GM12878 (cell line): Measurements from ENCODE around the gene FFAR2.

Experiments
- ATF3 ChIP-seq: IDR thresholded peaks from 2 replicates; pipeline ENCODE4 v1.6.1; 2011; ENCODE audit warnings: low read depth, mild to moderate bottlenecking, low read length, moderate library complexity, borderline replicate concordance; ENCODE audit errors: extremely low read depth
- CTCF ChIP-seq, 3 experiments: IDR thresholded peaks in 2 of 3; conservative IDR thresholded peaks in 1 of 3; 2 replicates each; pipeline ENCODE4 v1.5.1; 2011; ENCODE audit warnings: low read depth in 3 of 3, low read length in 3 of 3, mild to moderate bottlenecking in 3 of 3, control low read depth in 2 of 3, moderate library complexity in 2 of 3, inconsistent platforms in 1 of 3, mixed read lengths in 1 of 3; ENCODE audit not compliant: control insufficient read depth in 2 of 3, insufficient read depth in 1 of 3; ENCODE audit errors: extremely low read depth in 1 of 3
- EP300 ChIP-seq, 2 experiments: fragments of 150-350 bp in 1 of 2; IDR thresholded peaks; 2 replicates each; pipeline ENCODE4 v1.6.1; 2011 to 2012; ENCODE audit warnings: low read depth in 2 of 2, low read length in 2 of 2, borderline replicate concordance in 1 of 2, improper control_type of control experiment in 1 of 2, inconsistent platforms in 1 of 2; ENCODE audit not compliant: control insufficient read depth in 1 of 2
- JUND ChIP-seq: IDR thresholded peaks from 2 replicates; pipeline ENCODE4 v1.6.1; 2012; ENCODE audit warnings: low read depth, mild to moderate bottlenecking, low read length, improper control_type of control experiment, moderate library complexity
- LARP7 ChIP-seq: fragments of 450-650 bp; IDR thresholded peaks from 2 replicates; pipeline ENCODE4 v1.6.1; 2017; ENCODE audit warnings: mild to moderate bottlenecking
- POLR2A ChIP-seq: IDR thresholded peaks from 2 replicates; pipeline ENCODE4 v1.6.1; 2011; ENCODE audit warnings: low read depth, mild to moderate bottlenecking, low read length
- TCF12 ChIP-seq: IDR thresholded peaks from 2 replicates; pipeline ENCODE4 v1.6.1; 2011; ENCODE audit warnings: low read depth, mild to moderate bottlenecking, low read length
- ZNF687 ChIP-seq: fragments of 450-650 bp; IDR thresholded peaks from 2 replicates; pipeline ENCODE4 v1.6.1; 2017; ENCODE audit warnings: mild to moderate bottlenecking, moderate library complexity
- ZZZ3 ChIP-seq: IDR thresholded peaks from 2 replicates; pipeline ENCODE4 v1.6.1; 2011; ENCODE audit warnings: low read depth; ENCODE audit not compliant: control insufficient read depth, insufficient read length
- TF ChIP-seq, protein P1 (sequence below): IDR thresholded peaks from 2 replicates; pipeline ENCODE4 v1.6.1; 2012; ENCODE audit warnings: low read depth, low read length, improper control_type of control experiment

DNA sequence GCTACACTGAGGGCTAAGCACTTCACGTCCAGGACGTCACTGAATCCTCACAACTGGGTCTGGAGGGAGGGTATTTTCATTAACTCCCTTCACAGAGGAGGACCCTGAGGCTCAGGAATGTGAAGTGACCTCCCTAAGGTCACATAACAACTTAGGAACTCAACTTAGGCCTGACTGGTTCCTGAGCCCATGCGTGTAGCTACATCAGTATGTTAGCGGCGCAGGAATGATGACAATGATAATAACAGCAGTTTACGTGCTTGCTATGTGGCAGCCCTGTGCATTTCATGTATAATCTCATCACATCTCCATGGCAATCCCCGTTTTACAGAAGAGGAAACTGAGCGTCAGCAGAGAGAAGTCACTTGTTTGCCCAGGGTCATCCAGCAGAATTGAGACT, 23.9 kb downstream of the FFAR2 start:
- TF ChIP-seq ZNF687: no peak
- no peak for TF ChIP-seq ZZZ3
- no peak for TF ChIP-seq ATF3
- no peak for TF ChIP-seq LARP7
- TF ChIP-seq CTCF (IDR thresholded peaks at IDR 0.05 in 2 of 3, conservative IDR thresholded peaks at IDR 0.05 in 1 of 3; ENCODE audit: control insufficient read depth in 2 of 3, extremely low read depth in 1 of 3, insufficient read depth in 1 of 3, low read depth in 3 of 3, low read length in 3 of 3): no peak
- TF ChIP-seq JUND: no peak
- TF ChIP-seq, protein P1, sequence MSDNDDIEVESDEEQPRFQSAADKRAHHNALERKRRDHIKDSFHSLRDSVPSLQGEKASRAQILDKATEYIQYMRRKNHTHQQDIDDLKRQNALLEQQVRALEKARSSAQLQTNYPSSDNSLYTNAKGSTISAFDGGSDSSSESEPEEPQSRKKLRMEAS: no peak
- TF ChIP-seq TCF12: no peak
- TF ChIP-seq EP300 (IDR thresholded peaks at IDR 0.05; ENCODE audit: borderline replicate concordance in 1 of 2, control insufficient read depth in 1 of 2, low read depth in 2 of 2, low read length in 2 of 2): no peak
- no peak for TF ChIP-seq POLR2A
